Measurements from ENCODE around the gene KCNT1. TPM values are rescaled to one million over a fixed set of nuclear protein-coding genes. Genes with fewer than 3 reads are reported as not detected.

KCNT1 gene
- total RNA-seq, 4 donors from 2014 or later, result 0.06 to 0.17 TPM; not detected in 2

DNA sequence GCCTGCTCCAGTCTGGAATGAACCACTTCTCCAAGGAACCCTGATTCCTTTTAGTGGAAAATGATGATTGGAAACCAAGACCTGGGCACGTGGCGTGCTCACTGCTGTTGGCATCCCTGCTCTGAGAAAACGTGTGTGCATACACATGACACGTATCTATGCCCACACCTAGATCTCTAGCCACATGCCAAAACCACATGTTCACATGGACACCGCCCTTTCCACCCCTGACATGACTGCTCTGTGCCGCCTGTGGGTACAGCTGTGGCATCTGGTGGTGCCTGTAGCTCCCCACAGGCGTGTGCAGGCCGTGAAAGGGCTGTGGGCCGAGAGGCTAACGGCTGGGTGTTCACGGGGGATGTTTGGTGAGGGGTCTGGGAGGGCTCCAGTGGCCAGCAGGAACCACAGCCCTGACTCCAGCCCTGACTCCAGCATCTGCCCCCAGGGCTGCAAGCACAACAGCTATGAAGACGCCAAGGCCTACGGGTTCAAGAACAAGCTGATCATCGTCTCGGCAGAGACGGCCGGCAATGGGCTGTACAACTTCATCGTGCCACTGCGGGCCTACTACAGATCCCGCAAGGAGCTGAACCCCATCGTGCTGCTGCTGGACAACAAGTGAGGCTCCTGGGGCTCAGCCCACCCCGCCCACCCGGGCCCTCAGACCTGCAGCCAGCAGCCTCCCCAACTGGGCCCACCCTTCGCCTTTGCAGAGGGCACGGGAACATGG lies 75.1 kb downstream of the KCNT1 start:
- DNase-seq (ENCODE audit: extremely low spot score), result no peak
- H3K9me3 ChIP-seq, result no peaks in the 10 kb centered on the region
- TF ChIP-seq POLR2AphosphoS5 (IDR thresholded peaks at IDR 0.05), result no peak
- TF ChIP-seq POLR2A (IDR thresholded peaks at IDR 0.05; ENCODE audit: low read depth), result no peak
- TF ChIP-seq, protein P1, sequence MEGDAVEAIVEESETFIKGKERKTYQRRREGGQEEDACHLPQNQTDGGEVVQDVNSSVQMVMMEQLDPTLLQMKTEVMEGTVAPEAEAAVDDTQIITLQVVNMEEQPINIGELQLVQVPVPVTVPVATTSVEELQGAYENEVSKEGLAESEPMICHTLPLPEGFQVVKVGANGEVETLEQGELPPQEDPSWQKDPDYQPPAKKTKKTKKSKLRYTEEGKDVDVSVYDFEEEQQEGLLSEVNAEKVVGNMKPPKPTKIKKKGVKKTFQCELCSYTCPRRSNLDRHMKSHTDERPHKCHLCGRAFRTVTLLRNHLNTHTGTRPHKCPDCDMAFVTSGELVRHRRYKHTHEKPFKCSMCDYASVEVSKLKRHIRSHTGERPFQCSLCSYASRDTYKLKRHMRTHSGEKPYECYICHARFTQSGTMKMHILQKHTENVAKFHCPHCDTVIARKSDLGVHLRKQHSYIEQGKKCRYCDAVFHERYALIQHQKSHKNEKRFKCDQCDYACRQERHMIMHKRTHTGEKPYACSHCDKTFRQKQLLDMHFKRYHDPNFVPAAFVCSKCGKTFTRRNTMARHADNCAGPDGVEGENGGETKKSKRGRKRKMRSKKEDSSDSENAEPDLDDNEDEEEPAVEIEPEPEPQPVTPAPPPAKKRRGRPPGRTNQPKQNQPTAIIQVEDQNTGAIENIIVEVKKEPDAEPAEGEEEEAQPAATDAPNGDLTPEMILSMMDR (IDR thresholded peaks at IDR 0.05), result no peak
- no peak for TF ChIP-seq EP300 (IDR thresholded peaks at IDR 0.05)
- peaks cover 0 to 59% (median 5%) of the 10 kb centered on the region in 4 donors for H3K27me3 ChIP-seq
- intact Hi-C loops (cut with DNase I), result no loop called here
- H3K4me1 ChIP-seq, result no peaks in the 10 kb centered on the region
- 85% methylated on average over 22 of the region's 25 CpGs for WGBS
- no peaks in the 10 kb centered on the region for H3K36me3 ChIP-seq
- no peak overlapping the region for H3K27ac ChIP-seq (replicated peaks in 1 of 4)
- no peak overlapping the region for H3K4me3 ChIP-seq

DNA sequence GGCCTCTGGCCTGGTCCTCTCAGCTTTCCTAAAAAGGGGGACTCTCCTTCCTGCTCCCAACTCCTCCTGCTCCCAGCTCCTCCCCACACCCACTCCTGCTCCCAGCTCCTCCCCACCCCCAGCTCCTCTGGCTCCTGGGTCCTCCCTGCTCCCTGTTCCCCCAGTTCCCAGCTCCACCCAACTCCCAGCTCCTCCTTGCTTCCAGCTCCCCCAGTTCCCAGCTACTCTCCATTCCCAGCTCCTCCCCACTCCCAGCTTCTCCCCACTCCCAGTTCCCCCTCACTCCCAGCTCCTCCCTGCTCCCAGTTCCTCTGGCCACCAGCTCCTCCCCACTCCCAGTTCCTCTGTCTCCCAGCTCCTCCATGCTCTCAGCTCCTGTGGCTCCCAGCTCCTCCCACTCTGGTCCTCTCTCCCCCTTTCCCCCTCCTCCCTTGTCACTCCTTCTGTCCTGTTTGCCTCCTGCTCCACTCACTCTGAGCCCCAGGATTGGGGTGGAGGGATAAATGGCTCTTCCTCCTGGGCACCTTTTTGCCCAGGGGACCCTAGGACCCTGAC lies 75.7 kb downstream of the KCNT1 start:
- H3K27me3 ChIP-seq, result peaks cover 0 to 57% (median 3%) of the 10 kb centered on the region in 4 donors

DNA sequence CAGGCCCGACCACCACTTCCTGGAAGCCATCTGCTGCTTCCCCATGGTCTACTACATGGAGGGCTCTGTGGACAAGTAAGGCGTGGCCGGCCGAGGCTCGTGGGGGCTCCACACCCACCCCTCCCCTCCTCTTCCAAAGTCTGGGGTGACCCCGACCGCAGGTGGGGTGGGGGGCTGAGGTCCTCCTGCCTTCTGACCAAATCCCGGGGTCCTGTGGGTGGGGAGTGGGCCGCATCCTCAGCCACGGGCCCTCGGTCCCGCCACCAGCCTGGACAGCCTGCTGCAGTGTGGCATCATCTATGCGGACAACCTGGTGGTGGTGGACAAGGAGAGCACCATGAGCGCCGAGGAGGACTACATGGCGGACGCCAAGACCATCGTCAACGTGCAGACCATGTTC lies 76.4 kb downstream of the KCNT1 start:
- no peak for DNase-seq (ENCODE audit: extremely low spot score)
- intact Hi-C loops (cut with DNase I), result no loop called here
- 88% methylated on average over 11 of the region's 19 CpGs for WGBS
- no peak overlapping the region for H3K27ac ChIP-seq (replicated peaks in 1 of 4)
- H3K4me3 ChIP-seq, result no peak overlapping the region
- H3K36me3 ChIP-seq, result no peaks in the 10 kb centered on the region
- TF ChIP-seq, protein P1 (IDR thresholded peaks at IDR 0.05), result no peak
- TF ChIP-seq POLR2AphosphoS5 (IDR thresholded peaks at IDR 0.05) (no peak), EP300 (IDR thresholded peaks at IDR 0.05) (no peak), POLR2A (IDR thresholded peaks at IDR 0.05; ENCODE audit: low read depth) (no peak)
- H3K4me1 ChIP-seq, result no peaks in the 10 kb centered on the region
- no peaks in the 10 kb centered on the region for H3K9me3 ChIP-seq
- H3K27me3 ChIP-seq, result peaks cover 0 to 57% (median 0%) of the 10 kb centered on the region in 4 donors

More for the DNA sequence above, 75.7 kb downstream of the KCNT1 start:
- intact Hi-C loops (cut with DNase I), result no loop called here
- DNase-seq (ENCODE audit: extremely low spot score), result no peak
- TF ChIP-seq, protein P1 (IDR thresholded peaks at IDR 0.05), result no peak
- TF ChIP-seq POLR2A (IDR thresholded peaks at IDR 0.05; ENCODE audit: low read depth), result no peak
- no peak for TF ChIP-seq EP300 (IDR thresholded peaks at IDR 0.05)
- no peak for TF ChIP-seq POLR2AphosphoS5 (IDR thresholded peaks at IDR 0.05)
- Histone ChIP-seq H3K4me1 (no peaks in the 10 kb centered on the region), H3K36me3 (no peaks in the 10 kb centered on the region), H3K27ac (replicated peaks in 1 of 4) (no peak overlapping the region), H3K4me3 (no peak overlapping the region), H3K9me3 (no peaks in the 10 kb centered on the region)

DNA sequence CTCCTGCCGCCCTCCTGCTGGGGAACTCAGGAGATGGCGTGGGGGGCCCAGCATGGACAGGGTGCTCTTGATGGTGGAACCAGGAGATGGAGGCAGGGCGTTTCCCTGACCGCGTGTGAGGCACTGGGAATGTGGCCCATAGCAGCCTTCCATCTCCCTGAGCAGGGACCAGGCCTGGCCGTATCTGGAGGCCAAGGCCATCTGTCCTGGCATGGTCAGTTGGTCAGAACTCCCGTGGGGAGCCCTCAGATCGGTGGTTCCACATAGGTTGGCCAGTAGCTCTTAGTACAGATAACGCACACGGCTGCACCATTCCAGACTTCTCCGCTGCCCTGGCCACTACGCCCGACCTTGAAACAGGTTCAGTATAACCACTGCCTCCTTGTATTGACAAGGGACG lies 77.6 kb downstream of the KCNT1 start:
- intact Hi-C loops (cut with DNase I), result no loop called here

More for the DNA sequence above, 77.6 kb downstream of the KCNT1 start:
- WGBS, result 91% methylated on average over 12 of the region's 14 CpGs
- Histone ChIP-seq H3K27me3 (peaks cover 0 to 59% (median 0%) of the 10 kb centered on the region in 4 donors), H3K27ac (replicated peaks in 1 of 4) (no peak overlapping the region), H3K9me3 (no peaks in the 10 kb centered on the region), H3K4me1 (no peaks in the 10 kb centered on the region), H3K36me3 (no peaks in the 10 kb centered on the region), H3K4me3 (no peak overlapping the region)
- TF ChIP-seq EP300 (IDR thresholded peaks at IDR 0.05) (no peak), POLR2A (IDR thresholded peaks at IDR 0.05; ENCODE audit: low read depth) (no peak), POLR2AphosphoS5 (IDR thresholded peaks at IDR 0.05) (no peak)
- TF ChIP-seq, protein P1 (IDR thresholded peaks at IDR 0.05), result no peak
- DNase-seq (ENCODE audit: extremely low spot score), result no peak
